ENCODE measurements around the gene RAPGEF3.

The RAPGEF3 gene

DNA sequence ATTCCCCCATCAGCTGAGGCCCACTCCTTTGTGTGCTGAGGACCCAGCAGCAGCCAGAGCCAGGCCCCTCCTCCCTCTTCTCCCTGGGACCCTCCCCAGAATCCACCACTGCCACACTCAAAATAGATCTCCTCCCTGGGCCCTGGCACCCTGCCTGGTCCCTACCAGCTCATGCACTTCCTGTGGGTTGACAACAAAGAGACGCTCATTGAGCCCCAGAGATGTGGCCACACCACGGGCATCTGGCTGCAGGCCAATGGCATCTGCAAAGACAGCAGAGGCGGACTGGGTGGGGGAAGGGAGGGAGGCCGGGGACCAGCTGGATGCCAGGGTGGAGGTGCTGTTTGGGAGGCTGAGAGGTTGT is 17.4 kb downstream of the RAPGEF3 start:
- peak; percentile 99 for DNase-seq

DNA sequence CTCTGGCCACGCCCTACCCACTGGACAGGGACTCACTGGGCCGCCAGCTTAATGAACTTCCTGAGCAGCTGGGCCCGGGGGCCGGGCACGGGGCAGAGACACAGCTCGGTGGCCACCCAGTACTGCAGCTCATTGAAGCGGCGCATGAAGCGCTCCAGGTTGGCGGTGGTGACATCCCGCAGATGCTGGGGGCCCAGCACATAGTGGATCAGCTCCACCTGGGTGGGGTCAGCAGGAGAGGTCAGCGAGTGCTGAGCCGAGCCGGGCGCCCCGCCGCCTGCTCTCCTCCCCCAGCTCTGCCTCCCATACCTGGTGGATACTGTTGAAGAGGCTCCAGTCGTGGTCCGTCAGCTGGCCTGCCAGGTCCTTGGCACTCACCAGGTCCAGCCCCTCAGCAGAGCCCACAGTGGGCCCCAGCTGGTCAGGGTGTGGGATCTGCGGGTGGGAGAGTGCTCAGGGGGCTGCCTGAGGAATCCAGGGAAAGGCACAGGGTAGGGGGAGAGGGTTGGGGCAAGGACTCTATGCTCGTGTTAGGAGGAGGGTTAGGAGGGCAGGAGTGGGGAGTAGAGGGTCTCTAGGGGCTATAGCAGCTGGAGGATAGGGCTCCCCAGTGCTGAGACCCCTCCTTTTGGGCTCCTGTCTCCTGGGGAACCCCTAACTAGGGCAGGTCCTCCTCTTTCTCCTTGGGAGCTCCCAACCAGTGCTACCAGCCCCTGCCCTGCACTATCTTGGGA is 17.9 kb downstream of the RAPGEF3 start:
- no peak for DNase-seq

DNA sequence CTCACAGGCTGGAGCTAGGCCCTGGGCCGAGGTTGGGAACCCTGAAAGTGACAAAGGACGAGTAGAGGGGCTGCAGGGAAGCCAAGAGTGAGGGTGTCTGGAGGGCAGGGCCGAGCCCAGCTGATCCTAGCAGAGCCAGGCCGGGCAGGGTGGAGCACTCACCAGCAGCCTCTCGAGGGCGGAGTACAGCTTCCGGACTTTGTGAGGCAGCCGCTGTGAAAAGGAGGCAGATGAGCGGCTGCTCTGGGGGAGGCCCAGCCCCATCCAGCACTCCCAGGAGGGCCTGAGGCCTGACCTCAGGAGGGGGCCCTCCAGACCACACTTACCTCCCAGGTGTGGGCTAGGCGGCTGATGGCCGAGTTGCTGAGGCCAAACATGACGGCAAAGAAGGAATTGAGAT is 18.7 kb downstream of the RAPGEF3 start:
- DNase-seq: no peak

DNA sequence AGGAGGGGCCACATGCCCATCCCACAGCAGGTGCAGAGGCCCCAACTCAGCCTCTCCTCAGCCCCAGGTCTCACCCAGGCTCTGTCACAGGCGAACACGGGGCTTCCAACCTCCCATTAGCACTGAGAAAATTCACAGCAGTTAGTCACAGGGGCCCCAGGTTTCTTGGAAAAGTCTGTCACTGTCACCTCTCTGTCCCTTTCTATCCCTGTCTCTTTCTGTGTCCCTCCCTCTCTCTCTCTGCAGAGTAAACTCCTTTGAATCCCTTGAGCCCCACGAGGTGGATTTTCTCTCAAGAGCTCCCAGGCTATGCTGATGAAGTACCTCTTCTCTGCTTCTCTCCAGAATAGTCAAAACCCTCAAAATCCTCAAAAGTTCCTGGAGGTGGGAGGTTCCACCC is 19.4 kb downstream of the RAPGEF3 start:
- DNase-seq: no peak

DNA sequence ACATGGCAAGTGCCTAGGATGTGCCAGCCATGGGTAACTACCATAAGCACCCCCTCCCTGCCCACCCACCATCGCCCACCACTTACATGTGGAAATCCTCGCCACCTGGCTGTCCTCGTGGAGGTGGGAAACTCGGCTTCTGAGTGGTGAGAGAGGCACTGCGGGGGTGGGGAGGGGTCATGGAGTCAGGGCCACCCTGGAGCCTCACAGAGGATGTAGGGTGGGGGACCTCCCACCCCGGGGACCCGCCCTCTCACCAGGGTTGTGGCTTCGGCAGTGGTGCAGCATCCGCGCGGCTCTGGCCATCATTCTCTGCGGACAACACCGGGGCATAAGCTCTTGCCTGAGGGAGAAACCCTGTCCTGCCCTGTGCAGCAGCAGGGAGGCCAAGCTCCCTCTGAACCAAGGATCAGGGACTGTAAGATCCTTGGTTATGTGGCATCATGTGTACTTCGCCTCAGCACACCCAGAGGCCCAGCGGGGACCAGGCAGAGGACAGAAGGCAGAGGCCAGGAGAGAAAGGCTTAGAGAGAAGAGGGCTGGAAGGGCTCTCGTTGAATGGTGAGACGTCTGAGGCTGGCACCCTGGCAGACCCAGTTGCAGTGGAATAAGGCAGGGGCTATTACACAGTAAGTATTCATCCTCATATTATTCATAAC is 20.6 kb downstream of the RAPGEF3 start:
- no peak for DNase-seq

DNA sequence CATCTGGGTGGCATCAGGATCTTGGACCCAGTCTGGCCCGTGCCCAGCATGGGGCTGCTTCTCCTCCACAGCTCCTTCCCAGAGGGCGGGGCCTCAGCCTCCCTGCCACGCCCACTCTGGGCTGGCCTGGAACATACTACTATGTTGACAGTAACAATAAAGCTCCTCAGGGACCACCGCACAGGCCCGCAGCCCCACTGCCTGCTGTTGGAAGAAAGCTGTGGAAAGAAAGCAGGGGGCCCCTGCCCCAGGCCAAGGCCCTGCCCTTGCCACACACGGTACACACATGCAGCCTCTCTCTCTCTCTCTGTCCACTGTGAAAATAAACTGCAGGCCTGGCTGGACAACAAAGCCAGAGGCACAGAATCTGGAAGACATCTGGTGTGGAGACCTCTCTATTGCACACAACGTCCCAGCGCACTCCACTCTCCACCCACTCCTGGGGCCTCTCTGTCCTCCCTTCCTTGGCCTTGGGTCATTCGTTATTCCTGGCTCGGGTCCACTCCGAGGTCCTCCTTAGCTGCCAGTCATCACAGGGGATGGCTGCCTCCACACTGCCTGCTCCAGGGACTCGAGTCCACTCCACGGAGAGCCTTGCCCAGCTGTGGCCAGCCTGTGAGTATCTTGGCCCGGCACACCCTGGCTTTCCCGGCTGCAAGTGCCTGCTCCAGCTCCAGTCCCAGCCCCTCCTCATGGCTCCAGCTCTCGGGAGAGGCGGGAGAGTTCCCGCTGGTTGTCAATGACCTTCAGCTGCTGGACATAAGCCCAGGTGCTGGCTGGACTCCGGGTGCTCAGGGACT is 21.6 kb downstream of the RAPGEF3 start:
- no peak for DNase-seq

DNA sequence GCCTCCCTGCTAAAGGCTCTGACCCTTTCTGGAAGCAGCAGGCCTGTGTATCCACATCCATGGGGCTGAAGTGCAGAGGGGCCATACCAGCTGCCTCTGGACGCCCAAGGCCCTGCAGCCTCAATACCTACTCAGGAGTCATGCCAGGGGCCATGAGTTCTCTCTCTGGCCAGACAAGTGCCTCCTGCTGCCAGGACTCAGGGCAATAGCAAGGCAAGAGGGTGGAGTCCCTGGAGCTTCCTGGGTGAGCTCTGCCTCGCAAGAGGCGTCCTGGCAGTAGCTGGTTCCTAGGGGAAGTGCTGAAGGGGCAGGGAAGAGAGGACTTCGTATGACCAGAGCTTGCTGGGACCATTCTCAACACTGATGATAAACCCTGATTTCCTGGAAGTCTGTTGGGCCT is 22.5 kb downstream of the RAPGEF3 start:
- DNase-seq: no peak

DNA sequence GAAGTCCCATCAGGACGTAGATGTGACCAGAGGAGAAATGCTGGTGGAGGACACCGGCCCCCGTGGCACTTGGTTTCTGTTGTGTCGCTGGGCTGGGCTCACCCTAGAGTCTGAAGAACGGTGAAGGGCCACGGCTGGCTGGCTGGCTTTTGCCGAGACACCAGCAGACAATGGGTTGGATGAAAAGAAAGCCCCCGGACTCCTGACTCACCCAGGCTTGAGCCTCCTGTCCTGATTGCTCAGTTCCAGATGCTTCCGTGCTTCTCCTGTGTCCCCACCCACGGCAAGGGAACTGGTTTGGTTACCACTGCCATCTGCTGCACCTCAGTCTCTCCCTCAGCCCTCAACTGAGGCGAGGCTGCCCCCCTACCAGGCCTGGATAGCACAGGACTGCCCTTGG is 23.0 kb downstream of the RAPGEF3 start:
- DNase-seq: no peak

DNA sequence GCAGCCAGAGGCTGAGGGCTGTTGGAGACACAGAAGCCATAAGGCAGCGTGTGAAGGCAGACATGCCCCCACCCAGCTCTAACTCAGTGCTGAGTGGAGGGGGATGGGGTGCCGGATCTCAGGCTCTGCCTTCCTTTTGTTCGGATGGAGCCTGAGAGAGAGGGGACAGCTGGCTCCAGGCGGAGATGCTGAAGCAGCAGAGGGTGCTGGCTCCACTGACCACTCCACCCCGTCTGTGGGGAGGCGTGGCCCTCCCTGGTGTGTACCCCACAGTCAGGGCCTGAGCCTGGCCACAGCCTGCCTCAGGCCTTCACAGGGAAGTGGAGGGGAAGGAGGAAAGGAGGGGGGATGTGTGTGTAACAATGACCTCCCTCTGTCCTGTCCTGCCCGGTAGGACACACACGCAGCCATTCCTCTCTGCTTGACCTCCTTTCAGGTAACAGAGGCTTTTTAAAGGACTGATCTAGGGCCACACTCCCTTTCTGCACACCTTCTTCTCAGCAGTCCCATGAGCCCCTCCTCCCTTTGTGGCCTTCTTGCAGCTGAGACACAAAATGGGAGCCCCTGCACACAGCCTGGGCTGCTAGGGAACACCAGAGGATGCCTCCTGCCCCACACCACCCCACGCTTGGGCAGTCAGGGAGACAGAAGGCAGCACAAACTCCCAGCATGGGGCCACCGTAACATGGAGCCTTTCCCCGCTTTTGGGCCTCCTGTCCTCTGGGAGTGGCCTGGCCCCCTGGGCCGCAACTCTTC is 23.8 kb downstream of the RAPGEF3 start:
- DNase-seq: no peak

DNA sequence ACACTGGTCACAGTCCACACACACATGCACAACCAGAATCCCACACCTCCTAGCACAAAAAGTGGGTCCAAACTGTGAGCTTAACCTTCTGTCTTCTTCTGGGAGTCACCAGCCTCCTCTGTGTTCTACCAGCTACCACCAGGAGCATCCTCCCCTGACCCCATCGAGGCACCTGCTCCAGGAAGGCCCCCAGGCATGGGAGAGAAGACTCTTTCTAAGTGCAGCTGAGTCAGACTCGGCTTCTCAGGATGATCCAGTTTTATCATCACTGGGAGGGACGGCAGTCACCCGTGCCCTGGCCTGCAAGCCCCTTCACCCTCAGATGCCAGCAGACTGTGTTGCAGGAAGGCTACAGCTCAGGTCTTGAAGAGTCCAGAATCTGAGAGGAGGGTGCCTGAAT is 25.5 kb downstream of the RAPGEF3 start:
- no peak for DNase-seq

DNA sequence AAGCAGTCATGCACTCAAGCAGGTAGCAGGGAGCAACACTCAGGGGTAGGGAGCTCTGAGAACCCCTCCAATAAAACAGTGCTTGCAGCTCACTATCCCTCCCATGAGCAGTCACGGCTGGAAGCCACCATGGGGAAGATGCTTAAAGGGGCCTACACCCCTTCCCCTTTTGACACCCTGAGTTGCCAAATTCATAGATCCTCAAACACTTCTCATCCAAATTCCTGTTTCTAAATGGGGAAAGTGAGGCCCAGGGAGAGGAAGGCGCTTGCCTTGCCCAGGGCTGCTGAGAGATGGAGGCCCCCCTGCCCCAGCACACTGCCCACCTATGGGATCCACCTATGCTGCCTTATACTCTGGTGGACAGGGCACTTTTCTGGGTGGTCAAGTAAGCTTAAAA is 26.2 kb downstream of the RAPGEF3 start:
- no peak for DNase-seq

DNA sequence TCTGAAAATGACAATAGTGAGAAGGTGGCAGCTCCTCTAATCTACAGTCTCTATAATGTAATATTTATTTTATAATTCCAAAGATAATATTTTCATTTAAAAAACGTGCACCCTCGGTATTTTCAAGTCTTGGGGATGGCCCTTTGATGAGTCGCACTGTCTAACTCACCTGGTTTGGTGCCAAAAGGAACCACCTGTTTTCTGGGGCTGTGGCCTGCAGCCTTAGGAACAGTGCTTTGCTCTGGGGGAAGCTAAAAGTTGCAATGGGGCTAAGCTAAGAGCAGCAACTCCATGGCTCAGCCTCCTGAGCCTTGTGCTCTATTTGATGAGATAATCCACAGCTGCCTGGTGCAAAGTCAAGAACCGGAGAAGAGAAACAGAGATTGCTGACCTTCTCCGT is 27.0 kb downstream of the RAPGEF3 start:
- DNase-seq: no peak

DNA sequence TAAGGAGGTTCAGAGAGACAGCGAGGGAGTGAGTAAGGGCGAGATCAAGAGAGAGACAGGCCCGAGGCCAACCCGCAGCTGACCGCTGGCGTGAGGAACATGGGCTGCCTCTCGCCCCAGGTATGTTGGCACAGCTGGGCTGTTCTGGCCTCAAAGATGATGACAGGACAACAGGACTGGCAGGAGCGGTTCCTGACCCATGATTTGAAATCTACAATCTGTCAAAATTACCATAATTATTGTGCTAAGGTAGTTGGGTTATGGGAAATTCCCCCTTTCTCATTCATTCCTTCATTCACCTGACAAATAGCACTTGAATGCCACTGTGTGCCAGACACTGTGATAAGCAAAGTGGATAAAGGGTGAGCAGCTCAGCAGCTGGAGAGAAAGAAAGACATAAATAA is 28.3 kb downstream of the RAPGEF3 start:
- DNase-seq: peak; percentile 28

DNA sequence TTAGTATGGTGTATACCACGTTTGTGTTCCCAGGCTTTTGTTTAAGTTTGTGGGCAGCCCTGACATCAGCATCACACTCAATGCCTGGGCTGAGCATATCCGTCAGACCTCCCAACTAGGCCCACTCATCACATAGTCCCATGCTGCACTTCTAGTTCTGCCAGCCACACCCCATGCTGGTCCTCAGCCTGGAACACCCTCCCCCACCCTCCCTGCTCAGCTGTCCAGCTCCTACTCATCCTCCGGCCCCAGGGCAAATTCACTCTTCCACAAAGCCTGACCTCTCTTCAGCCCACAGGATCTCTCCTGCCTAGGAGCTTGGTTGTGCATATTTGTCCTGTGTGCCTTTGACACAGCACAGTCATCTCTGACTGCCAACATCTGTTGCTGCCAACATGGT is 29.4 kb downstream of the RAPGEF3 start:
- no peak for DNase-seq

DNA sequence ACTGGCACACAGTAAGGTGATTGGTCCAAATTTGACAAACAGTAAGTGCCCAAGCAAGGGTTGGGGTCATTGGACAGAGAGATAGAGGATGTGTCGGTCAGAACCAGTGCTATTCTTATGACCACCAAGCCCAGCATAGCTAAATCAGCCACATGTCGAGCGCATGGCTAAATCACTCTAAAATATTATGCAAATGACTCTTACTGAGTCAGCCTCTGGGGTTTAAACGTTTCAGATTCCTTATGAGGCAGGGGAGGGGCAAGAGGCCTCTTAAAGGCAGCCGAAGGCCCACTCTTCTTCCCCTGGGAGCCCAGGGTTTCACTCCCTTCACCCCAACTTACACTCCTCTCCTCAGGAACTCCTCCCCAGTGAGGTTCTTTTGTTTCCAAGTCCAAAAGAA is 32.8 kb downstream of the RAPGEF3 start:
- DNase-seq: no peak

DNA sequence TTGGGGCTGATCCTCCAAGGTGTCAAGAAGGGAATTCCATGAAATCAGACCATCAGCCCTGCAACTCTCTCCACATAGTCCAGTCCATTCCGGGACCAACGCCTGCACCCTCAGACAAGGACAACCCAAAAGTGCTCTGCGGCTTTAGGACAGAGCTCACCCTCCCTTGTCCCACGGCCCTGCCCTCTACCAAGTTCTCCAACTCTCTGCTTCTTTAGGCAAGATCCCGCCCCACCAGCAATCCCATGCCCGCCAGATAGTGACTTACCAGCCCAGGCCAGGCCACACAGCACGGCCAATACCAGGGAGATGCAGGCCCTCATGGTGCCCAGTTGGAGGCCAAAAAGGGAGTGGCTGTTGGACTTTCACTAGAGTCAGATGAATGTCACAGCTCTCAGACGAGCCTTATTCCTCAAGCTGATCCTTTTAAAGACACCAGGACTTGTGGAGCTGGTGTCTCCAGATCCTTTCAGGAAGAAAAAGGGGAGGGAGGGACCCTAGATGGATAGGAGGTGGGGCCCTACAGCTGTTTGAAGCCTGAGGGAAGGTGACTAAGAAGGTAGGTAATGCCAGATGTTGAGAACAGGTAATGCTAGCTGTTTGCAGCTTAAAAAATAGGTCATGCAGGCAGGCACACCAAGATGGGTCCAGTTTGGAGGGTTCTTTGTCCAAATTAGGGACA is 33.4 kb downstream of the RAPGEF3 start, which contains the start of gene ENDOU:
Gene ENDOU, minus strand, starts transcription at position 400 of the 682 bp plus-strand sequence. Its CDS starts 77 bp downstream, at position 323.
- no peak for DNase-seq

DNA sequence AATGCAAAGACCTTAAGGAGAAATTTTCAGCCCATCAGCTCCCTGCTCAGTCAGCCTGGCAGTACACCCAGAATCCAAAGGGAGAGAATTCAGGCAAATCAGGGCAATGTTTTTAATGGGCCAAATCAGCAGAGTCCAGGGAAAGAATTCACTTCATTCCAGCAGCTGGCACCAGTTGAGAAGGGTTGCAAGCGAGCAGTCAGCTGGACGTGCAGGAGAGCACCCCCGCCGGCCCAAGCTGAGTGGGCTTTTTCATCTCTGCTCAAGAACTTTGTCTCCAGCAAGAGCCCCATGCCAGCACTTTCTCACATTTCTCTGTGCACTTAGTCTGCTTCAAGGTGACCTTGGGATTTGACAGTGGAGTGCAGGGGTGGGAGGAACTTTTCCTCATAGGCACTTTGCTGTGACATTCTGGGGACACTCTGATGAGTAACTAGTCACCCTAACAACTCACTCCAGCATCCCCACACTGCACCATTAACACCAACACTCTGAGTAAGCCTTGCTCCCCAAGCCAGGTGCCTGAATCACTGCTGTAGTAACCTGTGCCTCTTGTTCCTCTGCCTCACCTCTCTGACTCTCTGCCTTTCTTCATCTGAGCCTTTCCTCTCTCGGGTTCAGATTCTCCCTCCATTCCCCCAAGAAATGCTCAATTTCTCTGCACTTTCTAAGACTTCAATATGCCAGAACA is 35.6 kb downstream of the RAPGEF3 start:
- DNase-seq: no peak

DNA sequence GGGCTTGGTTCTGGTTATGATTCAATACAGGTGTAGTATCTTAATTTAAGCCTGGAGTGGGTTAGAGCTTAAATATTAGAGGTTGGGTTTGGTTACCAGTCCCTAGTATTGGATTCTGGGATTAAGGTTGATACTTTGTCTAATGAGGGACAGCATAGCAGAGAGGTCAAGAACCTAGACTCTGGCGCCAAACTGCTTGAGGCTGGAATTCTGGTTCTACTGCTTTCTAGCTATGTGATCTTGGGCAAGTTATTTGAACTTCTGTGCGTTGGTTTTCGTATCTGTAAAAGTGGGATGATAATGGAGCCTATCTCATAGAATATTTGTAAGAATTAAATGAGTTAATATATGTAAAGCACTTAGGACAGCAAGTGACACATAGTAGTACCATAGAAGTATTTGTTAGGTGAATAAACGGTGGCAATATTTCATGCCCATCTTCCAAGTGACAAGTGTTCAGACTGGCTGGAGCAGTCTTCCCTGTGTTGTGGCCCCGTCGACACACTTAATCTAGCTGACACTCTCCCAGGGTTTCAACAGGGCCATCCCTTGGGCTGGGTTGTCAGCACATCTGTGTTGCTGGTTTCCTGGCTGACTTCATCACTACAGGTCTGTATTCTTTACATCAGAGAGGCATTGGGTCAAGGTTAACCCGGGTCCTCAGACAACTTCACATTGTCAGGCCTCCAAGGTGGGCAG is 36.4 kb downstream of the RAPGEF3 start:
- no peak for DNase-seq

DNA sequence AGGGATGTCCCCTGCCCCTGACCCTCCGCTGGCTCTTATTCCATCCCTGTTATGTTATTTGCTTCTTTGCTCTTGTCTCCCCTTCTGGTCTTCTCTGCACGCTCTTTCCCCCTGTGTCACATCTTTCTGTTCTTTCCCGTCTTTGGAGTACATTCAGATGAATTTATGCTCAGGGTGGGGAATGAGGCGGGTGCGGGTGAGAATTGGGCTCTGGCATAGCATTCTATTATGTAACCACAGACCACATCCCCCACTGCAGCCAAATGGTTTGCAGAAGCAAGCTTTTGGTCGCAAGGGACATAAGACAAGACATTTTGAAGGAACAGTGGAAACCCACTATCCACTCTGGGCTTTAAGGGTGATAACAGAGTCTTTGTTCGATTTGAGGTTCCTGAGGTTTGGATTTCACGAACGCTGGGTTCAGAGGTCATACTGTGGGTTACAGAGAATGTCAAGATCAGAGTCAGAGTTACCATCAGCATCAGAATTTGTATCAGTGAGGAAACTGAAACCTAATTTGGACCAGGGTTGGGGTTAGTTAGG is 37.2 kb downstream of the RAPGEF3 start:
- no peak for DNase-seq

DNA sequence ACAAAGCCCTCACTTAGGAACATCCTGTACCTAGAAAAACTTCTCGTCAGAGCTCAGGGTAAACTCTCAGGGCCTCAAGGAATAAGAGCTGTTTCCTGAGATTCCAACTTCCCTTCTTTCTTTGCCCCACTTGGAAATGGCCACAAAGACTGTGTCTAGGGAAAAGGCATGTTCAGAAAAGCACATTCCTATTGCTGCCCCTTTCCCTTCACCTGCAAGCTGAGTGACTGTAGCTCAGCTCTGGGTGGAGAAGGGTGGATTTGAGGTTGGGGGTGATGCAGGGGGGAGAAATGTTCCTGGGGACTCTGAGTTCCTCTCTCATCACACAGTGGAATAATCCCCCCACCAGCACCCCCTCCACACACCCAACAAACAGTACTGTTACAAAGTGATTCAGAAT is 40.1 kb downstream of the RAPGEF3 start:
- DNase-seq: no peak

Data from COR-L47 (cell line).